Thyroid gland (tissue), 4 donors: ENCODE results near the gene ANO9. TPM values are rescaled to one million over a fixed set of nuclear protein-coding genes. Genes with fewer than 3 reads are reported as not detected.
A peak's percentile ranks its signal among the peaks of the same experiment; 100 is the strongest.

Experiments
- DNase-seq, 2 donors: peaks; one replicate each; pipeline ENCODE4 v3.0.0-alpha.2; 2019
- H3K27ac ChIP-seq, 3 donors: fragments of 200-600 bp; sonication (generic); 1 replicate in 2 of 3; 2 replicates in 1 of 3; pipeline ENCODE4 v1.5.1; 2016 to 2019; ENCODE audit warnings: mild to moderate bottlenecking in 1 of 3, moderate library complexity in 1 of 3
- H3K27me3 ChIP-seq: fragments of 200-600 bp; sonication (generic); one replicate; pipeline ENCODE4 v1.5.1; 2019
- H3K36me3 ChIP-seq, 2 donors: fragments of 200-600 bp; sonication (generic); one replicate each; pipeline ENCODE4 v1.5.1; 2016 to 2019
- H3K4me1 ChIP-seq, 2 donors: fragments of 200-600 bp; sonication (generic); one replicate each; pipeline ENCODE4 v1.5.1; 2017 to 2019
- H3K4me3 ChIP-seq, 3 donors: fragments of 200-600 bp; sonication (generic); replicated peaks in 1 of 3; 1 replicate in 2 of 3; 2 replicates in 1 of 3; pipeline ENCODE4 v1.5.1; 2016; ENCODE audit warnings: mild to moderate bottlenecking in 1 of 3
- H3K9me3 ChIP-seq: fragments of 200-600 bp; sonication (generic); one replicate; pipeline ENCODE4 v1.5.1; 2017
- CTCF ChIP-seq, 6 experiments: fragments of 200-600 bp in 3 of 6; fragments of 450-650 bp in 3 of 6; sonication (generic) in 3 of 6; IDR thresholded peaks; one replicate each; pipeline ENCODE4 v1.5.1; 2016 to 2019; ENCODE audit warnings: antibody characterized with exemption in 6 of 6, mild to moderate bottlenecking in 2 of 6, inconsistent platforms in 1 of 6, moderate library complexity in 1 of 6
- POLR2A ChIP-seq, 2 donors: fragments of 450-650 bp; IDR thresholded peaks; one replicate each; pipeline ENCODE4 v1.6.1; 2017; ENCODE audit warnings: antibody characterized with exemption in 2 of 2, mild to moderate bottlenecking in 2 of 2, moderate library complexity in 1 of 2
- WGBS, 2 donors: methylation state at CpG; one replicate each; pipeline ENCODE4 v1.1.5; 2017; 5-methylcytosine and 5-hydroxymethylcytosine counted together
- intact Hi-C: fragments of 100-400 bp; cut with DNase I; formaldehyde crosslinking; loops from one replicate; pipeline ENCODE4 v1.15.1; 2023
- total RNA-seq, 4 donors: library from RNA; depleted of rRNA; stranded (reverse); fragments of >200 nt; gene quantifications; one replicate each; pipeline ENCODE4 v1.2.3, GENCODE V29; 2016

ANO9 gene
- total RNA-seq: 1 to 10 TPM; 3.7 to 6.4 (median 4.7) TPM

- DNase-seq: peak; percentile 69 to 82
- peak within 1 kb of the TSS in 1 of 3 donors; percentile 26 for H3K4me3 ChIP-seq
- no peak within 1 kb of the TSS for H3K27ac ChIP-seq
- intact Hi-C loops: no loop called here
- H3K9me3 ChIP-seq: no peaks in the 10 kb centered on the region
- no peaks in the 10 kb centered on the region for H3K36me3 ChIP-seq
- no peak for TF ChIP-seq CTCF (IDR thresholded peaks at IDR 0.05)
- TF ChIP-seq POLR2A (IDR thresholded peaks at IDR 0.05): peak in 1 of 2 donors; percentile 29
- 31 to 38% methylated on average over 6 to 9 of the region's 35 CpGs for WGBS, 2 donors
- no peaks in the 10 kb centered on the region for H3K27me3 ChIP-seq
- peaks cover 11 to 22% of the 10 kb centered on the region in 2 donors for H3K4me1 ChIP-seq
Observed at GRCh38 chr11:441418-442274, at the start of gene ANO9. ANO9 (minus strand) TSS chr11:442011; CDS start chr11:441926, 85 bp downstream.

- no peak for DNase-seq
- Histone ChIP-seq H3K27me3 (no peaks in the 10 kb centered on the region), H3K27ac (no peak overlapping the region), H3K9me3 (no peaks in the 10 kb centered on the region), H3K36me3 (peaks cover 19 to 28% of the 10 kb centered on the region in 2 donors), H3K4me1 (peaks cover 0 to 3% of the 10 kb centered on the region in 2 donors), H3K4me3 (no peak overlapping the region)
- TF ChIP-seq CTCF (IDR thresholded peaks at IDR 0.05) (no peak), POLR2A (IDR thresholded peaks at IDR 0.05) (no peak)
- WGBS, 2 donors: 88 to 100% methylated on average over 3 of the region's 7 CpGs
- intact Hi-C loops: no loop called here
Observed at GRCh38 chr11:491358-491757, 49.5 kb upstream of the ANO9 start.

GRCh38 chr11:490930-491260, 49.1 kb upstream of the ANO9 start:
- peaks cover 0 to 3% of the 10 kb centered on the region in 2 donors for H3K4me1 ChIP-seq
- H3K36me3 ChIP-seq: peaks cover 19 to 24% of the 10 kb centered on the region in 2 donors
- H3K9me3 ChIP-seq: no peaks in the 10 kb centered on the region
- intact Hi-C loops: no loop called here
- no peaks in the 10 kb centered on the region for H3K27me3 ChIP-seq
- TF ChIP-seq POLR2A (IDR thresholded peaks at IDR 0.05) (no peak), CTCF (IDR thresholded peaks at IDR 0.05) (no peak)
- no peak overlapping the region for H3K4me3 ChIP-seq
- no peak for DNase-seq
- WGBS, 2 donors: 95% methylated on average over 5 to 14 of the region's 15 CpGs
- no peak overlapping the region for H3K27ac ChIP-seq

- H3K27me3 ChIP-seq: no peaks in the 10 kb centered on the region
- TF ChIP-seq CTCF (IDR thresholded peaks at IDR 0.05) (no peak), POLR2A (IDR thresholded peaks at IDR 0.05) (no peak)
- H3K4me3 ChIP-seq: no peak overlapping the region
- WGBS, 2 donors: 92 to 94% methylated on average over 19 to 36 of the region's 38 CpGs
- no peak for DNase-seq
- H3K4me1 ChIP-seq: peaks cover 0 to 3% of the 10 kb centered on the region in 2 donors
- H3K27ac ChIP-seq: no peak overlapping the region
- intact Hi-C loops: no loop called here
- no peaks in the 10 kb centered on the region for H3K9me3 ChIP-seq
- H3K36me3 ChIP-seq: peaks cover 19 to 23% of the 10 kb centered on the region in 2 donors
Observed at GRCh38 chr11:490186-490929, 48.5 kb upstream of the ANO9 start.
